ENCODE measurements around the gene HYAL1.

The HYAL1 gene

DNA sequence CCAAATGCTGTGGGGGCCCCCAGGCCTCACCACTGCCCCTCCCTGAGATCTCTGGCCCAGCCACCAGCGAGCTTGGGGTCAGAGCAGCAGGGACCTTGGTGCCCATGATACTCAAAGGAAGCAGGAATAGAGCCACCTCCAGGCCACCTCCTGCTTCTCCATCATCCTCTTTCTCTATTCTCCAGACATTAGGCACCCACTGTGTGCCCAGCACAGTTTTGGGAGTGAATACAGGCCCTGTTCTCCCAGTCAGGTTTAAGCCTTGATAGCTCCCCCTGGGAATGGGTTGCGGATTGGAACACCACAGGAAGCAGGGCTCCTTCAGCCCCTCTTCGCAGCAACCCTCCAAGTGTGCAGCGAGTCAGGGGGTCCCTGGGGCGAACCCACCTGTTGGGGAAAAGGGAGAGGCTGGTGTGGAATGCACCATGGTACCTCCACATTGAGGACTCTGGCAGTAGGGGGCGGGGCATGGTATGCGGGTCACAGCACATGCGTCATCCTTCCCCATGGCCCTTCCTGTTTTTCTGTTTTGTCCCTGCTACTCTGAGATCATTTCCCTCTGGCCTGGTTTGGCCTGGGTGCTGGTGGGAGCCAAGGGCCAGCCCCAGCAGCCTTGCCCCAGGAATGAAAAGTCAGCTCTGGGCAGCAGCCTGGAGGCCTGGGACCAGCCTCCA, 48.7 kb downstream of the HYAL1 start:
- H3K4me3 ChIP-seq (ENCODE audit: low read length), result no peak overlapping the region
- no peak for DNase-seq (ENCODE audit: low read depth)
- no peak for TF ChIP-seq CTCF (conservative IDR thresholded peaks at IDR 0.05; ENCODE audit: low read length)

DNA sequence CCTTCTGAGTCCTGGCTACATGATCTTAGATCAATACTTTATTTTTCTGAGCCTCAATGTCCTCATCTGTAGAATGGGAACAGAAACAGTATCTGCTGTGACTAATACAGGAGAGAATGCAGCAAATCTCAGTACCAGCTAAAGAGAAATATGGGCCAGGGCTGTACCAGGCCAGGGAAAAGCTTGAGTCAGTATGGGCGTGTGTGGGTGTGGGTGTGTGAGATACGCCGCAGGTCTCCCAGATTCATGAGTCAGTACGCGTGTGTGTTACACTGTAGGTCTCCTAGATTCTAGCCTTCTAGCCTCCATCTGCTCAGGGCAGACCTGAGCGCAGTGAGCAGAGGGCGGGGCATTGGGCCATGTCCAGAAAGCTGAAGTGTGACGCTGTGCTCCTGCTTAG, 52.2 kb downstream of the HYAL1 start:
- no peak overlapping the region for H3K4me3 ChIP-seq (ENCODE audit: low read length)
- TF ChIP-seq CTCF (conservative IDR thresholded peaks at IDR 0.05; ENCODE audit: low read length), result no peak
- peak; percentile 68 for DNase-seq (ENCODE audit: low read depth)

GRCh38 chr3:50250514-50250913, 52.9 kb downstream of the HYAL1 start:
- no peak for TF ChIP-seq CTCF (conservative IDR thresholded peaks at IDR 0.05; ENCODE audit: low read length)
- H3K4me3 ChIP-seq (ENCODE audit: low read length), result no peak overlapping the region
- no peak for DNase-seq (ENCODE audit: low read depth)

Data from AG10803 (cell line).